Left renal cortex interstitium (tissue), 4 donors: ENCODE measurements around the gene ABCA7. TPM values are rescaled to one million over a fixed set of nuclear protein-coding genes. Genes with fewer than 3 reads are reported as not detected.

Experiments used
- DNase-seq, 4 donors: peaks; one replicate each; pipeline ENCODE4 v3.0.0-alpha.2; 2013; ENCODE audit warnings: low read depth in 4 of 4, low spot score in 2 of 4, missing footprints in 1 of 4
- polyA plus RNA-seq, 4 donors: library from polyadenylated mRNA; unstranded; fragments of 120-200 nt; gene quantifications; one replicate each; pipeline ENCODE4 v1.2.1, GENCODE V29; 2013; ENCODE audit not compliant: insufficient read length in 4 of 4

The ABCA7 gene
- polyA plus RNA-seq, 4 donors = 6.9 to 14.0 (median 8.5) TPM

DNA sequence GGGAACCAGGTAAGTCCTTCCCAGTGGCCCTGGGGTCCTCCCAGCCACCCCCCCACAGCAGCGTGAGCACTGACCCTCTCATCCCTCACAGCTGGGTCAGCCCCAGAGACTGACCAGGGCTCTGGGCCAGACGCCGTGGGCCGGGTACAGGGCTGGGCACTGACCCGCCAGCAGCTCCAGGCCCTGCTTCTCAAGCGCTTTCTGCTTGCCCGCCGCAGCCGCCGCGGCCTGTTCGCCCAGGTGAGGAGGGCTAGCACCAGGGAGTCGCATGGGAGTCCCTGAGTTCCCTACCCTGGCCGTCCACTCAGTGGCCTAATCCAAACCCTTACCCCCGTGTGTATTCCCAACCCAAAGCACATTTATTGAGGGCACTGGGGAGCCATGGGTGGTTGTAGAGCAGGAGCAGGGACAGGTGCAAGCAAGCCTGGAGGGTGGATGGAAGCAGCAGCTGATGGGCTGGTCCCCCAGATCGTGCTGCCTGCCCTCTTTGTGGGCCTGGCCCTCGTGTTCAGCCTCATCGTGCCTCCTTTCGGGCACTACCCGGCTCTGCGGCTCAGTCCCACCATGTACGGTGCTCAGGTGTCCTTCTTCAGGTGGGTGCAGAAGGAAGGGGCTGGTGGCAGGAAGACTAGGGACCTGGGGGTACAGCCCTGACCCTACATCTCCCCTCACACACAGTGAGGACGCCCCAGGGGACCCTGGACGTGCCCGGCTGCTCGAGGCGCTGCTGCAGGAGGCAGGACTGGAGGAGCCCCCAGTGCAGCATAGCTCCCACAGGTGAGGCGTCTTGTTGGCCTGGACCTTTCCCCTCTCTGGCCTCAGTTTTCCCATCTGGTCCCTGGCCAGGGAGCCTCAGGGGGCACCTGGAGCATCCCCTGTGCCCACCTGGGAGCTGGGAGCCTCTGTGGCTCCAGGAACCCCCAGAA is 14.5 kb downstream of the ABCA7 start:
- no peak for DNase-seq

DNA sequence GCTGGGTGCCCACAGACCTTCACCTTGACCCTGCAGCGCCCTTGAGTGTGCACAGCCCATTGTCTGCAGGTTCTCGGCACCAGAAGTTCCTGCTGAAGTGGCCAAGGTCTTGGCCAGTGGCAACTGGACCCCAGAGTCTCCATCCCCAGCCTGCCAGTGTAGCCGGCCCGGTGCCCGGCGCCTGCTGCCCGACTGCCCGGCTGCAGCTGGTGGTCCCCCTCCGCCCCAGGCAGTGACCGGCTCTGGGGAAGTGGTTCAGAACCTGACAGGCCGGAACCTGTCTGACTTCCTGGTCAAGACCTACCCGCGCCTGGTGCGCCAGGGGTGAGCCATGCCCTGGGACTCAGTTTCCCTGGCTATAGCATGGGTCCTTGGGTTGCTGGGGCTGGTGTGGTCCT is 15.1 kb downstream of the ABCA7 start:
- DNase-seq = no peak

DNA sequence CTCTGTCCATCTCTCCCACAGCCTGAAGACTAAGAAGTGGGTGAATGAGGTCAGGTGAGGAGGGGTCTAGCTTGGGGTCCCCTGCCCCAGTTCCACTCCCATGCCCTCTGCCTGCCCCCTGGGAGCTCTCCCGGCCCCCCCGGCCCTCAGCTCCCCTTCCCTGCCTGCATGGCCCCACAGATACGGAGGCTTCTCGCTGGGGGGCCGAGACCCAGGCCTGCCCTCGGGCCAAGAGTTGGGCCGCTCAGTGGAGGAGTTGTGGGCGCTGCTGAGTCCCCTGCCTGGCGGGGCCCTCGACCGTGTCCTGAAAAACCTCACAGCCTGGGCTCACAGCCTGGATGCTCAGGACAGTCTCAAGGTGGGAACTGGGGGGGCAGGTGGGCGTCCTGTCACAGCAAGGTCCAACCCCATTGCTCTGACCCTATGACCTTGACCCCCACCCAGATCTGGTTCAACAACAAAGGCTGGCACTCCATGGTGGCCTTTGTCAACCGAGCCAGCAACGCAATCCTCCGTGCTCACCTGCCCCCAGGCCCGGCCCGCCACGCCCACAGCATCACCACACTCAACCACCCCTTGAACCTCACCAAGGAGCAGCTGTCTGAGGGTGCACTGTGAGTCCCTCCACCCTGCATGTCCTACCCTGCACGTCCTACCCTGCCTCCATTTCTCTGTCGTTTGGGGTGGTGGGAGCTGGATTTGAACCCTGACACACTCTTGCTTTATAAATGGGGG is 16.1 kb downstream of the ABCA7 start:
- DNase-seq = no peak

DNA sequence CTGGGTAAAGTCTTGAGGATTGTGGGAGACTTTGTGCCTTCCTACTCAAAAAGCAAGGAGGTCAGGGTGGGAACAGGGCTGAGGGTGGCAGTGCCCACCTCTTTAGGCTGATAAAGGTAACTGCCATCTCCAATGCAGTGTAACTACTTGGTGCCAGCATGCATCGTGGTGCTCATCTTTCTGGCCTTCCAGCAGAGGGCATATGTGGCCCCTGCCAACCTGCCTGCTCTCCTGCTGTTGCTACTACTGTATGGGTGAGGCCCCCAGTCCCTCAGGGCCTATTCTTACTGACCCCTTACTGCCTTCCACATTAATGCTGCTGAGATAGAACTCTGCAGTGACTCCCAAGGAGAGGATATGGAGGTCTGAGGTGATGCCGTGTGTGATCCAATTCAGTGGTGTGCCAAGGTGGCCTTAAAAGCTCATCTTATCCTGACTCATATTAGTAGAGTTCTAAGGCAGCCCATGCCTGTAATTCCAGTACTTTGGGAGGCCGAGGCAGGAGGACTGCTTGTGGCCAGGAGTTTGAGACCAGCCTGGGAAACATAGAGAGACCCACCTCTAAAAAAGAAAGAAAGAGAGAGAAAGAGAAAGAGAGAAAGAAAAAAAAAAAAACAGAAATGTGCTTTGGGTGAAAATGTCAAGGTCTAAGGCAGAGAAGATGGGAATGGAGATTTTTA is 17.4 kb downstream of the ABCA7 start:
- DNase-seq = peak in 1 of 4 donors; percentile 25

DNA sequence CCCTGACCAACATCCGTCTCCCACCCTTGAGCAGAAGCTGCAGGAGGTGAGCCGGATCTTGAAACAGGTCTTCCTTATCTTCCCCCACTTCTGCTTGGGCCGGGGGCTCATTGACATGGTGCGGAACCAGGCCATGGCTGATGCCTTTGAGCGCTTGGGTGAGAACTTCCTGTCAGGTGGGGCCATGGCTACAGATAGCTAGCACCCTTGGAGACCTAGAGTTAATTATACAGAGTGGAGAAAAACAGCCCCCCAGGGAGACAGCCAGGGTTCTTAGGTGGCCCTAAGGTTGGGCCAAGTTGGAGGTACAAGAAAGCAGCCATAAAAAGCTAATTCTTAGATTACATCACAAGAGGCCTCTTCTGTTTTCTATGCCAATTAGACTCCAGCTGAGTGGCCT is 18.2 kb downstream of the ABCA7 start:
- DNase-seq = no peak

DNA sequence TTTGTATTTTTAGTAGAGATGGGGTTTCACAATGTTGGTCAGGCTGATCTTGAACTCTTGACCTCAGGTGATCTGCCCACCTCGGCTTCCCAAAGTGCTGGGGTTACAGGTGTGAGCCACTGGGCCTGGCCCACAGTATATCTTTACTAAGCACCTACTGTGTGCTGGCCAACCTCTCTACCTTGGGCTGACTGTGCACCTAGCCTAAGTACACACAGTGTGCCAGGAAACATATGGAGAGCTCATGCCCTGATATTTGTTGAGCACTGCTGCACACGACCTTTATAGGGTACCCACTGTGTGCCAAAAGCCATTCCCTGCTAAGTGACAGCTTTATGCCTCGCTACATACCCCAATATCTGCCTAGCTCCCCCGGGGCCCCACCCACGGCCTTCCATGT is 20.8 kb downstream of the ABCA7 start:
- no peak for DNase-seq

DNA sequence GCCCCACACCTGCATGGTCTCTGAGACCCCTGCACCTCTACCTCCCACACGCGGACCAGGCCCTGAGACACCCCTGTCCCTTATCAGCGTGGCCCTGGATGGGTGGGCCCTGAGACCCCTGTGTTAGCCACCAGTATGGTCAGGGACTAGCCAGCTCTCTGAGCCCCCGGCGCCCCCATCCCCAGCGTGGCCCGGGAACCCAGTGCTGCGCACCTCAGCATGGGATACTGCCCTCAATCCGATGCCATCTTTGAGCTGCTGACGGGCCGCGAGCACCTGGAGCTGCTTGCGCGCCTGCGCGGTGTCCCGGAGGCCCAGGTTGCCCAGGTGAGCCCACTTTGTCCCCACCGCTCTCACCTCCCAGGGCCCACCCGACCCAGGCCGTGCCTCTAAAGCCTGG is 22.1 kb downstream of the ABCA7 start:
- DNase-seq = no peak

DNA sequence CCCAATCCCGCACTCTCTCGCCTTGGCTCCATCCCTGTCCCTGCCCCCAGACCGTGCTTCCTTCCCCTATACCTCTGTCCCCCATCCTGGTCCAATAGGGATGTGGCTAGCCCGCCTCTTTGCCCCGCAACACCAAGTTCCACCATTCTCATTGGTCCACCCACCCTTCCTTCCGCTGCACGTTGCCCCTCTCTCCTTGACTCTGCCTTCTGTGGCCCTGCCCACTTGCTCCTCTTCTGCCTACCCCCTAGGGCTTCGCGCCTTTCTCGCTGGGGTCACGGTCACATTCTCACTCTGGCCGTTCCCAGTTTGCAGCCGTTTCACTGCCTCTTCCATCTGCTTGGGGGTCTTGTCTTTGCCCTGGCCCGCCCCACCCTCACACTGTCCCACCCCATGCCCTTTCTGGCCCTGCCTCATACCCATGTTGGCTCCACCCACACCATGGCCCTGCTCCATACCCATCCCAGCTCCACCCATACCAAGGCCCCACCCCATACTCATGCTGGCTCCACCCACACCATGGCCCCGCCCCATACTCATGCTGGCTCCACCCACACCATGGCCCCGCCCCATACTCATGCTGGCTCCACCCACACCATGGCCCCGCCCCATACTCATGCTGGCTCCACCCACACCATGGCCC is 22.6 kb downstream of the ABCA7 start:
- DNase-seq = no peak

DNA sequence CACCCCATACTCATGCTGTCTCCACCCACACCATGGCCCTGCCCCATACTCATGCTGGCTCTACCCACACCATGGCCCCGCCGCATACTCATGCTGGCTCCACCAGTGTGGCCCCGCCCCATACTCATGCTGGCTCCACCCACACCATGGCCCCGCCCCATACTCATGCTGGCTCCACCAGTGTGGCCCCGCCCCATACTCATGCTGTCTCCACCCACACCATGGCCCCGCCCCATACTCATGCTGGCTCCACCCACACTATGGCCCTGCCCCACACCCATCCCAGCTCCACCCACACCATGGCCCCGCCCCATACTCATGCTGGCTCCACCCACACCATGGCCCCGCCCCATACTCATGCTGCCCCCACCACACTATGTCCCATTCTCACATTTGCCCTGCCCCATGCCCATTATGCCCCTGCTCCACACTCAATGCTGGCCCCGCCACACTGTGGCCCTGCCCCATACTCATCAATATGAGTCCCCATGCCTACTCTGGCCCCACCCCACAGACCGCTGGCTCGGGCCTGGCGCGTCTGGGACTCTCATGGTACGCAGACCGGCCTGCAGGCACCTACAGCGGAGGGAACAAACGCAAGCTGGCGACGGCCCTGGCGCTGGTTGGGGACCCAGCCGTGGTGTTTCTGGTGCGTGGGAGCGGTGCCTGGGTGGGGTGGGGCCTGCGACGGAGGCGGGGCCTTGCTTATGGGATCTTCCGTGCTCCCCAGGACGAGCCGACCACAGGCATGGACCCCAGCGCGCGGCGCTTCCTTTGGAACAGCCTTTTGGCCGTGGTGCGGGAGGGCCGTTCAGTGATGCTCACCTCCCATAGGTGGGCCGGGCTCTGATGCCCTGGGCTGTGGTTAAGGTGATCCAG is 23.4 kb downstream of the ABCA7 start:
- DNase-seq = no peak

DNA sequence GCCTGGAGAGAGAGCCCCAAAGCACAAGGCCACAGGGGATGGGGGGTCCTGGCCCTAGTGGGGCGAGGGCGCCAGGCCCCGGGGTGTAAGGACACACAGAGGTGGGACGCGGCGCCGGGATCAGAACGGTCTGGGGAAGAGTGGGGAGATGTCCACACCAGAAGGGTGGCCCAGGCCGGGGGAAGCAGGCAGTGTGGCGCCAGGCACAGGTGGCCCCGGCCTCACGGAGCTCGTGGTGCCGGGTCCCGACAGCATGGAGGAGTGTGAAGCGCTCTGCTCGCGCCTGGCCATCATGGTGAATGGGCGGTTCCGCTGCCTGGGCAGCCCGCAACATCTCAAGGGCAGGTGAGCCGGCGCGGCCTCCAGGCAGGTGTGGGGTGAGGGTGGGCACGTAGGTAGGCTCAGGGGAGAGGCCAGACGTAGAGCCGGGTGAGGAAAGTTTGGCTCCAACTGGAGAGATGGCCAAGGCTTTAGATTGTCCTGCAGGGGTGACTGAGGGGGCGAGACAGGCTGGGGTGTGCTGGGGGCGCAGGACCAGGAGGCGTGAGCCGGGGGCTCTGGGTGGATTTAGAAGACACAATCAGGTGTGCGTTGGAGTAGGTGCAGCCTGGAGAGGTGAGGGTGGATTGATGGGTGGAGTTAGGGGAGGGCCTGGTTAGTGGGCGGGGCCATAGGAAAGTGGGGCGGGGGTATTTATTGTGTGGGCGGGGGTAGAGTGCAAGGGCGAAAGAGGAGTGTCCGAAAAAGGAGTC is 24.2 kb downstream of the ABCA7 start:
- no peak for DNase-seq

DNA sequence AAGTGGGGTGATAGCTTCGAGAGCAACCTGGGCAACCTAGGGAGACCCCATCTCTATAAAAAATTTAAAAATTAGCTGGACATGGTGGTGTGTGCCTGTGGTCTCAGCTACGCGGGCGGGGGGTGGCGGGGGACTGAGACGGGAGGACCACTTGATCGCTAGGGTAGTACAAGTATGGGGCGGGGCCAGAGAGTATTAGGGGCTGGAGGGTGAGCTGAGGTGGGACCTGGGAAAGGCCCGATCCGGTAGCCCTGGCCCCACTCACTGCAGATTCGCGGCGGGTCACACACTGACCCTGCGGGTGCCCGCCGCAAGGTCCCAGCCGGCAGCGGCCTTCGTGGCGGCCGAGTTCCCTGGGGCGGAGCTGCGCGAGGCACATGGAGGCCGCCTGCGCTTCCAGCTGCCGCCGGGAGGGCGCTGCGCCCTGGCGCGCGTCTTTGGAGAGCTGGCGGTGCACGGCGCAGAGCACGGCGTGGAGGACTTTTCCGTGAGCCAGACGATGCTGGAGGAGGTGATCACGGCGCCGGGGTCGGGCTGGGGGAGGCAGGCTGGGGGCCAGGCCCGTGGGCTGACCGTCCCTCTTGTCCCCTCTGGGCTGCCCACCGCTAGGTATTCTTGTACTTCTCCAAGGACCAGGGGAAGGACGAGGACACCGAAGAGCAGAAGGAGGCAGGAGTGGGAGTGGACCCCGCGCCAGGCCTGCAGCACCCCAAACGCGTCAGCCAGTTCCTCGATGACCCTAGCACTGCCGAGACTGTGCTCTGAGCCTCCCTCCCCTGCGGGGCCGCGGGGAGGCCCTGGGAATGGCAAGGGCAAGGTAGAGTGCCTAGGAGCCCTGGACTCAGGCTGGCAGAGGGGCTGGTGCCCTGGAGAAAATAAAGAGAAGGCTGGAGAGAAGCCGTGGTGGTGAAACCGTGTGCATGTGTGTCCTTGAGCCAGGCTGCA is 25.0 kb downstream of the ABCA7 start:
- DNase-seq = peak in 1 of 4 donors; percentile 51

DNA sequence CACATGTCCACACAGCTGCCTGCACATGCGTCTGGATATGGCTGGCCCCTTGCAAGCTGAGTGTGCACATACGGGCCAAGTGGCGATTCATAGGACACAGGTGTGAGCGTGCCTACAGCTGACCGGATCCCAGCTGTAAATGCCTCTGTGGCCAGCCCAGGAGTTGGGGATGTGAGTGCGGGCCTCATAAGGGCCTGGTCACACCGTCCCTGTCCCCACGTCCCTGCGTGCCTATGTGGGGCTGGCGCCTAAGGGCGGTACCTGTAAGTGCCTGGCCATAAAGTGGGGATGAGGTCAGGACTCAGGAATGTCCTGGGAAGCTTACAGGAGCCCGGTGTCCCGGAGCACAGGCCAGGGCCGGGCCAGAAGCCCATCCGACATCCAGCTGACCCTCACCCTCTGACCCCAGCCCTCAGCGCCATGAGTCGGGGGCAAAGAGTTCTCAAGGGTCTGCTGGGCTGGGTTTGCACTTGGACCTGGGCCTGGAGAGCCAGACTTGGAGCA is 25.8 kb downstream of the ABCA7 start:
- no peak for DNase-seq

DNA sequence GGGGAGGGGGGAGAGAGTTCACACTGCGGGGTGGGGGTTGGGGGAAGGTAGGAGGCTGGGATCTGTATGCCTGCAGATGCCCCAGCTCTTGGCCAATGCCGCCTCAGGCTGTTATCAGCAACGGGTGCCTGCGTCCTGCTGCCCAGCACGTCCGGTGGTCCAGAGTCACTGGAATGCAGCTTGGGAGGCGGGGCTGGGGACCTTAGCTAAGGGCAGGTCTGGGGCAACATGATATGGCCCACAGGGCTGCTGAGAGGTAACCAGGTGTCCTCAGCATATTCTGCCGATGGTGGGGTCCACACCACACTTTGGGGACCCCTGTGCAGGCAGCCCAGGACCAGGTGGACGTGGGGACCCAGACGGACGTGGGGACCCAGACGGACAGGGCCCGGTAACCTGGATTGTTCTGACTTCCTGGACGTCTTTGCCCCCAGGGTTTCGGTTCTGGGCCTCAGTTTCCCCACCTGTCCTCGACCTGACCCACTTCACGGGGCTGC is 26.4 kb downstream of the ABCA7 start:
- DNase-seq = no peak

DNA sequence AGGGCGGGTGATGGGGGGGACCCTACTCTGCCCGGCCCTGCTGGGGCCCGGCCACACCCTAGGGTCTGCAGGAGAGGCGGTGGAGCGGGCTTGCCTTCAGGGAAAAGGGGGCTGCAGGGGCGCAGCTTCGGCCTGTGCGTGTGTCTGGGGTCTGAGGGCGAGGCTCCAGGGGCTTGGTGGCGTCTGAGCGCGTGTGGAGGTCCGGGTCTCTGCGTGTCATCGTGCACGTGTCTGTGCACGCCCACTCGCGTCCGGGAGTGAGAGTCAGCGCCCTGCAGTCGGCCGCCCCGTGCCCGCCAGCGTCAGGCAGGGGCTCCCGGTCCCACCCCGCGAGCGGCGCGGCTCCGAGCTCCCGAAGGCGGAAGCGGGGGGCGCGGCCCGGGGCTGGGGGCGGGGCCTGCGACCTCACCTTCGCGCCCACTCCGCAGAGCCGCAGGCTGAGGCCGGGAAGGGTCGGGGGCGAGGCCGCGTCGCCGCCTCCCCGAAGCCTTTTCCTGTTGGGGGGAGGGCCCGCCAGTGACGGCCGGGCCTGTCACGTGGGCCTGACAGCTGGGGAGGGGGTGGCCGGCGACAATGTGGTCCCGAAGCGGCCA is 26.9 kb downstream of the ABCA7 start, which contains the start of gene ARHGAP45:
Gene ARHGAP45 (plus strand): TSS at position 420 of the 593 bp plus-strand sequence. CDS start 239 bp downstream, outside the sequence.
- no peak for DNase-seq

DNA sequence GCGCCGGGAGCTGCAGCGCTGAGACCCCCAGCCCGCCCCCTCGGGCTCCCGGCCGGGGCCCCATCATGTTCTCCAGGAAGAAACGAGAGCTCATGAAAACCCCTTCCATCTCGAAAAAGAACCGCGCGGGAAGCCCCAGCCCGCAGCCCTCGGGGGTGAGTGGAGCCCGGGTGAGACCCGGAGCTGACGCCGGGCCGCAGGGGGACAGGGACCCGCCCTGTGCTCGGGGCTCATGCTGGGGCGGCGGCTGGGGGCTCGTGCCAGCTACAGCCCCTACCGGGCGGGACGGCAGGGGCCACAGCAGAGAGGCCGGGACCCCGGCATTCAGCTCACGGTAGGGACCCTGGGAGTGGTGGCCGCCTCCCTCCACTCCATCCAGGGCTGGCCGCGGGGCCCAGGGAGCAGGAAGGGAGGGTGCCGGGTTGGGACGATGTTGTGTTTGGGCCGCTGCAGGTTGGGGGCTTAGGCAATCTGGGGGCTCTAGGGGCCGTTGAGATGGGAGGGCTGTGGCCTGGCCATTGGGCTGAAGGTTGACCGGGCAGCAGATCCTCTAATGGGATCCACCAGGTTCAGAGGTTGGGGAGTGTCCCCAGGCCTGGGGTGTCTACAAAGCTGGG is 27.5 kb downstream of the ABCA7 start:
- DNase-seq = no peak
